HUES6 (cell line): Measurements from ENCODE around the gene HNRNPL.

Experiments
- H3K27ac ChIP-seq: 2 replicates; pipeline ENCODE4 v1.7.0; 2013; ENCODE audit warnings: low read depth, mild to moderate bottlenecking, low read length, inconsistent platforms
- H3K27me3 ChIP-seq: 2 replicates; pipeline ENCODE4 v1.6.1; 2013; ENCODE audit warnings: low read length; ENCODE audit not compliant: control insufficient read depth, insufficient read depth
- H3K36me3 ChIP-seq: 2 replicates; pipeline ENCODE4 v1.6.1; 2013; ENCODE audit warnings: low read length; ENCODE audit not compliant: control insufficient read depth, insufficient read depth
- H3K4me1 ChIP-seq: 2 replicates; pipeline ENCODE4 v1.6.1; 2013; ENCODE audit warnings: low read length; ENCODE audit not compliant: control insufficient read depth, insufficient read depth
- H3K4me3 ChIP-seq: 2 replicates; pipeline ENCODE4 v1.5.1; 2013; ENCODE audit warnings: low read depth, low read length
- H3K9ac ChIP-seq: one replicate; pipeline ENCODE4 v1.6.1; 2013; ENCODE audit warnings: mild to moderate bottlenecking, low read length
- H3K9me3 ChIP-seq: 2 replicates; pipeline ENCODE4 v1.6.1; 2013; ENCODE audit warnings: low read depth, low read length; ENCODE audit not compliant: control insufficient read depth, insufficient read depth

HNRNPL gene

GRCh38 chr19:38843175-38843758 is 6.5 kb downstream of the HNRNPL start:
- H3K9ac ChIP-seq, result no peak overlapping the region
- H3K4me3 ChIP-seq, result no peak overlapping the region
- H3K36me3 ChIP-seq, result peaks cover 98% of the 10 kb centered on the region
- H3K9me3 ChIP-seq, result no peaks in the 10 kb centered on the region
- H3K4me1 ChIP-seq, result peaks cover under 1% of the 10 kb centered on the region; the same call in 1 of the 2 replicates
- H3K27me3 ChIP-seq, result no peaks in the 10 kb centered on the region
- H3K27ac ChIP-seq, result no peak overlapping the region

GRCh38 chr19:38842439-38843174 is 7.2 kb downstream of the HNRNPL start:
- Histone ChIP-seq H3K9ac (no peak overlapping the region), H3K36me3 (peaks cover 100% of the 10 kb centered on the region), H3K4me1 (no peaks in the 10 kb centered on the region), H3K4me3 (no peak overlapping the region), H3K27ac (no peak overlapping the region), H3K9me3 (no peaks in the 10 kb centered on the region), H3K27me3 (no peaks in the 10 kb centered on the region)

GRCh38 chr19:38841787-38842438 is 7.9 kb downstream of the HNRNPL start:
- H3K27ac ChIP-seq, result no peak overlapping the region
- no peaks in the 10 kb centered on the region for H3K27me3 ChIP-seq
- no peaks in the 10 kb centered on the region for H3K4me1 ChIP-seq
- H3K9me3 ChIP-seq, result no peaks in the 10 kb centered on the region
- no peak overlapping the region for H3K9ac ChIP-seq
- H3K36me3 ChIP-seq, result peaks cover 100% of the 10 kb centered on the region
- no peak overlapping the region for H3K4me3 ChIP-seq

GRCh38 chr19:38841180-38841766 is 8.5 kb downstream of the HNRNPL start:
- no peaks in the 10 kb centered on the region for H3K4me1 ChIP-seq
- H3K27ac ChIP-seq, result no peak overlapping the region

GRCh38 chr19:38840583-38840968 is 9.2 kb downstream of the HNRNPL start:
- Histone ChIP-seq H3K4me1 (no peaks in the 10 kb centered on the region), H3K9me3 (no peaks in the 10 kb centered on the region), H3K4me3 (no peak overlapping the region), H3K27ac (no peak overlapping the region), H3K36me3 (peaks cover 100% of the 10 kb centered on the region), H3K27me3 (no peaks in the 10 kb centered on the region), H3K9ac (no peak overlapping the region)

More at GRCh38 chr19:38841180-38841766, 8.5 kb downstream of the HNRNPL start:
- no peak overlapping the region for H3K9ac ChIP-seq
- H3K9me3 ChIP-seq, result no peaks in the 10 kb centered on the region
- H3K36me3 ChIP-seq, result peaks cover 100% of the 10 kb centered on the region
- no peaks in the 10 kb centered on the region for H3K27me3 ChIP-seq
- no peak overlapping the region for H3K4me3 ChIP-seq

- H3K9me3 ChIP-seq, result no peaks in the 10 kb centered on the region
- H3K27ac ChIP-seq, result no peak overlapping the region
- H3K9ac ChIP-seq, result no peak overlapping the region
- H3K4me1 ChIP-seq, result no peaks in the 10 kb centered on the region
- H3K27me3 ChIP-seq, result no peaks in the 10 kb centered on the region
- peaks cover 98% of the 10 kb centered on the region for H3K36me3 ChIP-seq
- no peak overlapping the region for H3K4me3 ChIP-seq
These were observed 9.8 kb downstream of the HNRNPL start for GRCh38 chr19:38839816-38840582.

GRCh38 chr19:38838986-38839761 is 10.6 kb downstream of the HNRNPL start:
- peaks cover 92% of the 10 kb centered on the region for H3K36me3 ChIP-seq
- H3K27me3 ChIP-seq, result no peaks in the 10 kb centered on the region
- H3K9me3 ChIP-seq, result no peaks in the 10 kb centered on the region
- no peak overlapping the region for H3K9ac ChIP-seq
- no peak overlapping the region for H3K4me3 ChIP-seq
- H3K4me1 ChIP-seq, result no peaks in the 10 kb centered on the region
- H3K27ac ChIP-seq, result no peak overlapping the region

- Histone ChIP-seq H3K36me3 (peaks cover 84% of the 10 kb centered on the region), H3K9ac (no peak overlapping the region), H3K27ac (no peak overlapping the region), H3K9me3 (no peaks in the 10 kb centered on the region), H3K27me3 (no peaks in the 10 kb centered on the region), H3K4me3 (no peak overlapping the region), H3K4me1 (no peaks in the 10 kb centered on the region)
These were observed 11.4 kb downstream of the HNRNPL start for GRCh38 chr19:38838208-38838985.

- Histone ChIP-seq H3K4me1 (no peaks in the 10 kb centered on the region), H3K9ac (no peak overlapping the region), H3K27me3 (no peaks in the 10 kb centered on the region), H3K36me3 (peaks cover 77% of the 10 kb centered on the region), H3K27ac (no peak overlapping the region), H3K4me3 (no peak overlapping the region), H3K9me3 (no peaks in the 10 kb centered on the region)
These were observed 12.1 kb downstream of the HNRNPL start for GRCh38 chr19:38837656-38838121.
